Measurements from ENCODE around the gene DDHD1. TPM values are rescaled to one million over a fixed set of nuclear protein-coding genes. Genes with fewer than 3 reads are reported as not detected.

DDHD1 gene
- total and polyA plus RNA-seq, 7 donors, result 2.8 to 7.6 (median 4.6) TPM

GRCh38 chr14:53047307-53048069 lies 105.6 kb downstream of the DDHD1 start:
- H3K9me3 ChIP-seq, result no peaks in the 10 kb centered on the region
- DNase-seq, result no peak
- no peak overlapping the region for H3K4me3 ChIP-seq
- intact Hi-C loops (cut with DNase I), result loop anchor here in 1 of 2 donors (2.0 kb wide), 1 partner anchor 219 kb away; no protein-coding TSS in a partner anchor
- TF ChIP-seq, protein P1, sequence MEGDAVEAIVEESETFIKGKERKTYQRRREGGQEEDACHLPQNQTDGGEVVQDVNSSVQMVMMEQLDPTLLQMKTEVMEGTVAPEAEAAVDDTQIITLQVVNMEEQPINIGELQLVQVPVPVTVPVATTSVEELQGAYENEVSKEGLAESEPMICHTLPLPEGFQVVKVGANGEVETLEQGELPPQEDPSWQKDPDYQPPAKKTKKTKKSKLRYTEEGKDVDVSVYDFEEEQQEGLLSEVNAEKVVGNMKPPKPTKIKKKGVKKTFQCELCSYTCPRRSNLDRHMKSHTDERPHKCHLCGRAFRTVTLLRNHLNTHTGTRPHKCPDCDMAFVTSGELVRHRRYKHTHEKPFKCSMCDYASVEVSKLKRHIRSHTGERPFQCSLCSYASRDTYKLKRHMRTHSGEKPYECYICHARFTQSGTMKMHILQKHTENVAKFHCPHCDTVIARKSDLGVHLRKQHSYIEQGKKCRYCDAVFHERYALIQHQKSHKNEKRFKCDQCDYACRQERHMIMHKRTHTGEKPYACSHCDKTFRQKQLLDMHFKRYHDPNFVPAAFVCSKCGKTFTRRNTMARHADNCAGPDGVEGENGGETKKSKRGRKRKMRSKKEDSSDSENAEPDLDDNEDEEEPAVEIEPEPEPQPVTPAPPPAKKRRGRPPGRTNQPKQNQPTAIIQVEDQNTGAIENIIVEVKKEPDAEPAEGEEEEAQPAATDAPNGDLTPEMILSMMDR (IDR thresholded peaks at IDR 0.05), result no peak
- H3K36me3 ChIP-seq (ENCODE audit: insufficient read depth in 1 of 2, low read depth in 1 of 2), result peaks cover 0 to 11% of the 10 kb centered on the region in 2 donors
- WGBS, 3 donors, result 77 to 84% (median 82%) methylated on average over 5 of the region's 5 CpGs
- no peak overlapping the region for H3K27ac ChIP-seq
- no peak for ATAC-seq
- H3K4me1 ChIP-seq, result no peaks in the 10 kb centered on the region
- H3K27me3 ChIP-seq (ENCODE audit: insufficient read depth in 3 of 3, low read length in 2 of 3), result no peaks in the 10 kb centered on the region

GRCh38 chr14:53044486-53044885 lies 108.6 kb downstream of the DDHD1 start:
- no peaks in the 10 kb centered on the region for H3K9me3 ChIP-seq
- ATAC-seq (no peak), DNase-seq (no peak)
- no peaks in the 10 kb centered on the region for H3K4me1 ChIP-seq
- intact Hi-C loops (cut with DNase I), result no loop called here
- WGBS, 3 donors, result 96 to 99% (median 97%) methylated on average over 2 of the region's 2 CpGs
- H3K27me3 ChIP-seq (ENCODE audit: insufficient read depth in 3 of 3, low read length in 2 of 3), result no peaks in the 10 kb centered on the region
- TF ChIP-seq, protein P1 (IDR thresholded peaks at IDR 0.05), result no peak
- no peak overlapping the region for H3K27ac ChIP-seq
- H3K4me3 ChIP-seq, result no peak overlapping the region
- peaks cover 0 to 23% of the 10 kb centered on the region in 2 donors for H3K36me3 ChIP-seq (ENCODE audit: insufficient read depth in 1 of 2, low read depth in 1 of 2)

DNA sequence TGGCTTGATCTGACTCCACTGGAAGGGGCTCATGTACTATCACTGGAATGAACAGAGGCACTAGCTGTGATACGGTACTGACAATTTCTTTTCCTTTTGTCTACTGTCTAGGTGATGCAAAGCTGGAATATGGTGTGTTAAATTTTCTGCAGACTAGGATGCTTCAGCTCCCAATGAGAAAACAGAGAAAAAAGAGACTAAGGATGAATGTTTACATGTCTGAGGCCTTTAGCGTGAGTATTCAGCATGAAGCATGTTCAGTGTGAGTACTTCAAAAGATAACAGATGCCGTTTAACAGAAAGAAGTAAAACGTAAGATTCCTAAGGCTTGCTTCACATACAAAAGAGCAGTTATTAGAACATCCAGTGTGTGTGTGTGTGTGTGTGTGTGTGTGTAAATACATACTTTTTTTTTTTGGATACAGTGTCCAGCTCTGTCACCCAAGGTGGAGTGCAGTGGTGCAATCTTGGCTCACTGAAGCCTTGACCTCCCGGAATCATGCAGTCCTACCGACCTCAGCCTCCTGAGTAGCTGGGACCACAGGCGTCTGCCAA lies 110.0 kb downstream of the DDHD1 start:
- TF ChIP-seq, protein P1 (IDR thresholded peaks at IDR 0.05), result no peak
- intact Hi-C loops (cut with DNase I), result no loop called here
- no peaks in the 10 kb centered on the region for H3K4me1 ChIP-seq
- H3K36me3 ChIP-seq (ENCODE audit: insufficient read depth in 1 of 2, low read depth in 1 of 2), result peaks cover 0 to 29% of the 10 kb centered on the region in 2 donors
- H3K4me3 ChIP-seq, result peak overlapping the region; percentile 23
- H3K27ac ChIP-seq, result peak overlapping the region; percentile 33
- no peaks in the 10 kb centered on the region for H3K9me3 ChIP-seq
- no peaks in the 10 kb centered on the region for H3K27me3 ChIP-seq (ENCODE audit: insufficient read depth in 3 of 3, low read length in 2 of 3)
- peak in 1 of 2 donors; percentile 18 for DNase-seq
- ATAC-seq, result no peak
- 73 to 76% (median 74%) methylated on average over 7 of the region's 7 CpGs for WGBS, 3 donors

DNA sequence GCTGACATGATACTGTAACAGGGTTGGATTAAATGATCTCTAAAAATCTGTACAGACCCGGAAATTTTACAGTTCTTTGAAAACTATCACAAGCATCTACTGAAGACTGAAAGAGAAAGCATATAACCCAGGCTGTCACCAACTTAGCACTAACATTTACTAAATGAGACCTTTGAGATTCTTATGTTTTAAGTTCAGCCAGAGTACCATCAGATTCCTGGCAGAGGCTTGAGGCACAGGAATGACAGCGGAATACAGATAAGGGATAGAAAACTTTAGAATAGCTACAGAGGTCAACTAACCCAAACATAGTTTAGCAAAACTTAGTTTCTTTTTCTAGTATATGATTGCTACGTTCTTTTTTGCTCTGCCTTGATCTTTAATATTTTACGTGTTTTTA lies 110.6 kb downstream of the DDHD1 start:
- H3K4me3 ChIP-seq, result peak overlapping the region; percentile 23
- peak overlapping the region; percentile 33 for H3K27ac ChIP-seq
- intact Hi-C loops (cut with DNase I), result no loop called here
- 61 to 67% (median 65%) methylated on average over 4 of the region's 4 CpGs for WGBS, 3 donors
- DNase-seq (no peak), ATAC-seq (no peak)
- TF ChIP-seq, protein P1 (IDR thresholded peaks at IDR 0.05), result no peak
- H3K27me3 ChIP-seq (ENCODE audit: insufficient read depth in 3 of 3, low read length in 2 of 3), result no peaks in the 10 kb centered on the region
- no peaks in the 10 kb centered on the region for H3K4me1 ChIP-seq
- peaks cover 0 to 29% of the 10 kb centered on the region in 2 donors for H3K36me3 ChIP-seq (ENCODE audit: insufficient read depth in 1 of 2, low read depth in 1 of 2)
- H3K9me3 ChIP-seq, result no peaks in the 10 kb centered on the region
